ENCODE measurements around the gene CCDC184. TPM values are rescaled to one million over a fixed set of nuclear protein-coding genes. Genes with fewer than 3 reads are reported as not detected.

The CCDC184 gene
- total RNA-seq, 2 donors from 2014 or later: 1.9 to 3.7 TPM

GRCh38 chr12:48157889-48158370 is 25.5 kb upstream of the CCDC184 start:
- Histone ChIP-seq H3K4me1 (replicated peaks) (no peaks in the 10 kb centered on the region), H3K36me3 (no peaks in the 10 kb centered on the region), H3K27me3 (replicated peaks; ENCODE audit: insufficient read depth) (no peaks in the 10 kb centered on the region), H3K27ac (peak overlapping the region; percentile 68 to 82), H3K9me3 (no peaks in the 10 kb centered on the region), H3K4me3 (peak overlapping the region; percentile 72 to 75)
- no peak for DNase-seq (ENCODE audit: low spot score)
- TF ChIP-seq POLR2A (IDR thresholded peaks at IDR 0.05) (no peak), CTCF (IDR thresholded peaks at IDR 0.05) (no peak), POLR2AphosphoS5 (IDR thresholded peaks at IDR 0.05) (no peak)
- WGBS: 64% methylated on average over 3 of the region's 3 CpGs
- intact Hi-C loops (cut with DNase I): loop anchor here (5.0 kb wide), 2 partner anchors 36 to 51 kb away; partner anchors contain the start of gene SENP1

- TF ChIP-seq POLR2AphosphoS5 (IDR thresholded peaks at IDR 0.05) (no peak), POLR2A (IDR thresholded peaks at IDR 0.05) (no peak), CTCF (IDR thresholded peaks at IDR 0.05) (no peak)
- no peaks in the 10 kb centered on the region for H3K9me3 ChIP-seq
- no peaks in the 10 kb centered on the region for H3K27me3 ChIP-seq (replicated peaks; ENCODE audit: insufficient read depth)
- intact Hi-C loops (cut with DNase I): no loop called here
- WGBS: 90% methylated on average over 5 of the region's 5 CpGs
- H3K36me3 ChIP-seq: no peaks in the 10 kb centered on the region
- no peak for DNase-seq (ENCODE audit: low spot score)
- no peak overlapping the region for H3K27ac ChIP-seq
- no peaks in the 10 kb centered on the region for H3K4me1 ChIP-seq (replicated peaks)
- no peak overlapping the region for H3K4me3 ChIP-seq
Observed at GRCh38 chr12:48160046-48160445, 23.4 kb upstream of the CCDC184 start.

- Histone ChIP-seq H3K4me3 (no peak overlapping the region), H3K36me3 (no peaks in the 10 kb centered on the region), H3K9me3 (no peaks in the 10 kb centered on the region), H3K27me3 (replicated peaks; ENCODE audit: insufficient read depth) (no peaks in the 10 kb centered on the region), H3K4me1 (replicated peaks) (no peaks in the 10 kb centered on the region), H3K27ac (no peak overlapping the region)
- intact Hi-C loops (cut with DNase I): no loop called here
- no peak for DNase-seq (ENCODE audit: low spot score)
- TF ChIP-seq POLR2AphosphoS5 (IDR thresholded peaks at IDR 0.05) (no peak), POLR2A (IDR thresholded peaks at IDR 0.05) (no peak), CTCF (IDR thresholded peaks at IDR 0.05) (no peak)
- 70% methylated on average over 2 of the region's 2 CpGs for WGBS
Observed at GRCh38 chr12:48160807-48161206, 22.6 kb upstream of the CCDC184 start.

DNA sequence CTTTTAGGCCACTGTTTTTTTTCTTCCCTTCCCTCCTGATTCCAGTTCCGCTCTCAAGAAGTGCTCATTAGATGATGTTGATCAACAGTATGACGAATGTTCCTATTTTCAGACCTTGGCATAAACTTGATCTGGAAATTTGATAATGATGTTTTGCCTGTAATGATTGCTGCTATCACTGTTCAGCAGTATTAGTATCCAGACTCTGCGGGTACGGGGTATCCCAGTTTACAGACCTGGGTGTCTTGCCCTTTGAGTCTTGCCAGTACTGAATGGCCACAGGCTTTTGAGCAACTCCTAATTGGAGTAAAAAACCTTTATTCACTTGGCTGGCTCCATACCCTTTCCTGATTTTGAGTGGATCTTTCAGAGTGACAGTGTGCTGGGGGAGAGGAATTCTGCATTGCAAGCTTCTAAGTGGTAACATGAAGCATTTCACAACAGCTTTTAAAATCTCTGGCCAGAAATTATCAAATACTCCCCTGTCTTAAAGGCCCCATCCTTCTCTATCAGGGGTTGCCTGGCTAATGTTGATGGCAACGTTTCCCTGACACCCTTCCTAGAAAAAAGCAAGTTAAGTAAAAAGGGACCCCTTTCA is 20.2 kb upstream of the CCDC184 start:
- DNase-seq (ENCODE audit: low spot score): no peak
- Histone ChIP-seq H3K27me3 (replicated peaks; ENCODE audit: insufficient read depth) (no peaks in the 10 kb centered on the region), H3K4me1 (replicated peaks) (no peaks in the 10 kb centered on the region), H3K9me3 (no peaks in the 10 kb centered on the region), H3K27ac (no peak overlapping the region), H3K4me3 (no peak overlapping the region), H3K36me3 (no peaks in the 10 kb centered on the region)
- intact Hi-C loops (cut with DNase I): no loop called here
- 64% methylated on average over 5 of the region's 5 CpGs for WGBS
- no peak for TF ChIP-seq CTCF (IDR thresholded peaks at IDR 0.05)
- TF ChIP-seq POLR2A (IDR thresholded peaks at IDR 0.05): no peak
- TF ChIP-seq POLR2AphosphoS5 (IDR thresholded peaks at IDR 0.05): no peak

GRCh38 chr12:48164451-48164850 is 19.0 kb upstream of the CCDC184 start:
- DNase-seq (ENCODE audit: low spot score): no peak
- Histone ChIP-seq H3K9me3 (no peaks in the 10 kb centered on the region), H3K36me3 (no peaks in the 10 kb centered on the region), H3K27me3 (replicated peaks; ENCODE audit: insufficient read depth) (no peaks in the 10 kb centered on the region), H3K27ac (no peak overlapping the region), H3K4me3 (no peak overlapping the region), H3K4me1 (replicated peaks) (no peaks in the 10 kb centered on the region)
- TF ChIP-seq POLR2A (IDR thresholded peaks at IDR 0.05) (no peak), CTCF (IDR thresholded peaks at IDR 0.05) (no peak), POLR2AphosphoS5 (IDR thresholded peaks at IDR 0.05) (no peak)
- 83% methylated on average over 2 of the region's 2 CpGs for WGBS
- intact Hi-C loops (cut with DNase I): loop anchor here (2.0 kb wide), 1 partner anchor 82 kb away; no protein-coding TSS in a partner anchor
